IPS DF 4.7 (cell line): ENCODE data around the gene ESR2.

Source experiments
- DNase-seq: peaks from one replicate; pipeline ENCODE4 v3.0.0-alpha.2; 2013; ENCODE audit warnings: low spot score; ENCODE audit errors: extremely low read depth

Gene ESR2

GRCh38 chr14:64266239-64266638 lies 27.9 kb downstream of the ESR2 start:
- no peak for DNase-seq

GRCh38 chr14:64265222-64265621 lies 28.9 kb downstream of the ESR2 start:
- DNase-seq = no peak

GRCh38 chr14:64260418-64260817 lies 33.8 kb downstream of the ESR2 start:
- no peak for DNase-seq

- no peak for DNase-seq
Observed at GRCh38 chr14:64255756-64256155, 38.4 kb downstream of the ESR2 start.

GRCh38 chr14:64253672-64254071 lies 40.5 kb downstream of the ESR2 start:
- DNase-seq = no peak

- DNase-seq = no peak
Observed at GRCh38 chr14:64249363-64249762, 44.8 kb downstream of the ESR2 start.

GRCh38 chr14:64248689-64249088 lies 45.5 kb downstream of the ESR2 start:
- no peak for DNase-seq

- DNase-seq = no peak
Observed at GRCh38 chr14:64247195-64247594, 47.0 kb downstream of the ESR2 start.

- DNase-seq = no peak
Observed at GRCh38 chr14:64246688-64247087, 47.5 kb downstream of the ESR2 start.

GRCh38 chr14:64245491-64245890 lies 48.7 kb downstream of the ESR2 start:
- DNase-seq = no peak

- no peak for DNase-seq
Observed at GRCh38 chr14:64244279-64244678, 49.9 kb downstream of the ESR2 start.

GRCh38 chr14:64238631-64239030 lies 55.5 kb downstream of the ESR2 start:
- no peak for DNase-seq

GRCh38 chr14:64238049-64238448 lies 56.1 kb downstream of the ESR2 start:
- no peak for DNase-seq

- no peak for DNase-seq
Observed at GRCh38 chr14:64235652-64236640, 58.2 kb downstream of the ESR2 start.

- DNase-seq = no peak
Observed at GRCh38 chr14:64234877-64235651, 59.1 kb downstream of the ESR2 start.

GRCh38 chr14:64233531-64234190 lies 60.5 kb downstream of the ESR2 start:
- no peak for DNase-seq

GRCh38 chr14:64232944-64233343 lies 61.2 kb downstream of the ESR2 start:
- DNase-seq = no peak

GRCh38 chr14:64232095-64232838 lies 61.9 kb downstream of the ESR2 start:
- DNase-seq = no peak

GRCh38 chr14:64229489-64229888 lies 64.7 kb downstream of the ESR2 start:
- no peak for DNase-seq

- no peak for DNase-seq
Observed at GRCh38 chr14:64227856-64228255, 66.3 kb downstream of the ESR2 start.

- no peak for DNase-seq
Observed at GRCh38 chr14:64225151-64225757, 68.9 kb downstream of the ESR2 start.
